ENCODE results near the gene KDM4F.

- TF ChIP-seq, protein P1, sequence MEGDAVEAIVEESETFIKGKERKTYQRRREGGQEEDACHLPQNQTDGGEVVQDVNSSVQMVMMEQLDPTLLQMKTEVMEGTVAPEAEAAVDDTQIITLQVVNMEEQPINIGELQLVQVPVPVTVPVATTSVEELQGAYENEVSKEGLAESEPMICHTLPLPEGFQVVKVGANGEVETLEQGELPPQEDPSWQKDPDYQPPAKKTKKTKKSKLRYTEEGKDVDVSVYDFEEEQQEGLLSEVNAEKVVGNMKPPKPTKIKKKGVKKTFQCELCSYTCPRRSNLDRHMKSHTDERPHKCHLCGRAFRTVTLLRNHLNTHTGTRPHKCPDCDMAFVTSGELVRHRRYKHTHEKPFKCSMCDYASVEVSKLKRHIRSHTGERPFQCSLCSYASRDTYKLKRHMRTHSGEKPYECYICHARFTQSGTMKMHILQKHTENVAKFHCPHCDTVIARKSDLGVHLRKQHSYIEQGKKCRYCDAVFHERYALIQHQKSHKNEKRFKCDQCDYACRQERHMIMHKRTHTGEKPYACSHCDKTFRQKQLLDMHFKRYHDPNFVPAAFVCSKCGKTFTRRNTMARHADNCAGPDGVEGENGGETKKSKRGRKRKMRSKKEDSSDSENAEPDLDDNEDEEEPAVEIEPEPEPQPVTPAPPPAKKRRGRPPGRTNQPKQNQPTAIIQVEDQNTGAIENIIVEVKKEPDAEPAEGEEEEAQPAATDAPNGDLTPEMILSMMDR (IDR thresholded peaks at IDR 0.05): no peak
- no peak for TF ChIP-seq POLR2A (IDR thresholded peaks at IDR 0.05)
These were observed 1.5 kb downstream of the KDM4F start for GRCh38 chr11:95050595-95051202.

Measured in esophagus squamous epithelium (tissue), 4 donors.